CD4-positive, alpha-beta T cell treated with Interleukin-15 for 4 hours (primary cell): ENCODE results near the gene FASTKD1.
A peak's percentile ranks its signal among the peaks of the same experiment; 100 is the strongest.
"Not testable (repeated sequence)": the region's sequence is repeated elsewhere in the genome, so short reads cannot be mapped to it uniquely, and the experiment has no call there.

Source experiments
- DNase-seq: peaks from one replicate; pipeline ENCODE4 v3.0.0-alpha.2; 2020; ENCODE audit warnings: low spot score

FASTKD1 gene

DNA sequence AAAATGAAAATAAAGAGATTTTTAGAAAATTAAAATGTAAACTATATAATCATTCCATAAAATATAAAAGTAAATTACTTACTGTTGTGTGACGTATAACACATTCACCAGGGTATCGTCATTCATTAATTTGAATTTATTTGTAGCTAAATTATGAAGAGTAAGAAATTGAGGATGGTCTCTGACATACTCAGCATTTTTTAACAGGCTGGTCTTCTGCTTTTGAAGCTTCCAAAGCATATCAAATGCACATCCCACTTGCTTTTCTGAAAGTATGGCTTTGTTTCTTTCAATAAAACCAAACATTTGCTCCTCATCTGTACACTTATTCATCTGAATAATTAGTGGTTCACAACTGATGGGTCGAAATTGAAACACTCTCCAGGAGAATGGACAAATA lies 2.1 kb downstream of the FASTKD1 start:
- no peak for DNase-seq

DNA sequence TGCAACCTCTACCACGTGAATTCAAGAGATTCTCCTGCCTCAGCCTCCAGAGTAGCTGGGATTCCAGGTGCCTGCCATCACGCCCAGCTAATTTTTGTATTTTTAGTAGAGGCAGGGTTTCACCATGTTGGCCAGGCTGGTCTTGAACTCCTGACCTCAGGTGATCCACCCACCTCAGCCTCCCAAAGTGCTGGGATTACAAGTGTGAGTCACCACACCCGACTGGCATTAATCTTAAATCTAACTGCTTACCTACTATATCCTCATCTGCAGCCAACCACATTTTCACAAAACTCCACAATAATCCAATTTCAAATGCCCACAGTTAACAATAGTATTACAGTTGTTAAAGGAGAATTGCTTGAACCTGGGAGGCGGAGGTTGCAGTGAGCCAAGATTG lies 2.9 kb downstream of the FASTKD1 start:
- not testable (repeated sequence) for DNase-seq

DNA sequence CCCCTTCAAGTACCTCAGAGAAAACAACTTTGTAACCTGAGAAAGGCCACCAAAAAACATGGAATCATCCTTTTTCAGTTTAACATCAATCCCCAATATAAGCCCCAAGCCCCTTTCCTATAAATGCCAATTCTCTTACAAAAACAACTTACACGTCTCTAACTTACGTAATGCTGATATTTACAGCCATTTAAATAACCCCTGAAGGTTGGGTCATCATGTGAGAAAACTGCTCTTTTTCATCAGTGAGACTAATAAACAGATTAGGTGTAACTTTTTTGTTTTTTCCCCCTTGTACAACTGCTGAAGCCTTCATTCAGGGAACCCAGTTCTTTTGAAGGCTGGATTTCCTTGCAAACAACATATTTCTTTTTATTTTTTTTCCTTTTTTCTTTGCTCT lies 3.7 kb downstream of the FASTKD1 start:
- DNase-seq = no peak

DNA sequence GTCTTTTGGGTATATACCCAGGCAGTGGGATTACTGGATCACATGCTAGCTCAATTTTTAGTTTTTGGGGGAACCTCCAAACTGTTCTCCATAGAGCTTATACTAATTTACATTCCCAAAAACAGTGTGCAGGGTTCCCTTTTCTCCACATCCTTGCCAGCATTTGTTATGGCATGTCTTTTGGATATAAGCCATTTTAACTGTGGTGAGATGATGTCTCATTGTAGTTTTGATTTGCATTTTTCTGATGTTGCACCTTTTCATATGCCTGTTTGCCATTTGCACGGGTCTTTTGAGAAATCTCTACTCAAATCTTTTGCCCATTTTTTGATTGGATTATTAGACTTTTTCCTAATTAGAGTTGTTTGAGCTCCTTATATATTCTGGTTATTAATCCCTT lies 8.0 kb downstream of the FASTKD1 start:
- DNase-seq = no peak

DNA sequence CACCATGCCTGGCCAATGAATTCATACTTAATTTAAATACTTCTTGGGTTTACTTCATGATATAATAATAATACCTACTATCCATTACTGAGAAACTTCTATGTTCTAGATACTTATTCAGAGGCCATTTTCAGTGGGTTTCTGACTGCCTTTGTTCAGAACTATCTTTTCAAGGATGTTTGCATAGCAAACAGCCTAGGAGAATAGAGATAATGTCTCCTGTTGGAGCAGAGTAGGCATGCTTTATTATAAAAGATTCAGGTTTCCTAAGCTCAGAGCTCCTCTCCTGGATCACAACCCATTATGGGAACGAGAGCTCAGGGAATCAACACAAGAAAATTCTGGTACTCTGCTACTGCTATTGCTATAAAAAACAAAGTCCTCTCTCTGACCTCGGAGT lies 11.1 kb downstream of the FASTKD1 start:
- DNase-seq = no peak

DNA sequence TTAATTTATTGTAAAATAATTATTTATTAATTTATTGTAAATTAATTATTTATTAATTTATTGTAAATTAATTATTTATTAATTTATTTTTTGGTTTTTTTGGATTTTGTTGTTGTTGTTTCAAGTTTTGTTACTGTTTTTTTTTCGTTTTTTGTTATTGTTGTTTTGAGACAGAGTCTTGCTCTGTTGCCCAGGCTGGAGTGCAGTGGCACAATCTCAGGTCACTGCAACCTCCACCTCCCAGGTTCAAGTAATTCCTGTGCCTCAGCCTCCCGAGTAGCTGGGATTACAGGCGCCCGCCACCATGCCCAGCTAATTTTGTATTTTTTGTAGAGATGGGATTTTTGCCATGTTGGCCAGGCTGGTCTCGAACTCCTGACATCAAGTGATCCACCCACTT lies 11.6 kb downstream of the FASTKD1 start:
- DNase-seq = not testable (repeated sequence)

DNA sequence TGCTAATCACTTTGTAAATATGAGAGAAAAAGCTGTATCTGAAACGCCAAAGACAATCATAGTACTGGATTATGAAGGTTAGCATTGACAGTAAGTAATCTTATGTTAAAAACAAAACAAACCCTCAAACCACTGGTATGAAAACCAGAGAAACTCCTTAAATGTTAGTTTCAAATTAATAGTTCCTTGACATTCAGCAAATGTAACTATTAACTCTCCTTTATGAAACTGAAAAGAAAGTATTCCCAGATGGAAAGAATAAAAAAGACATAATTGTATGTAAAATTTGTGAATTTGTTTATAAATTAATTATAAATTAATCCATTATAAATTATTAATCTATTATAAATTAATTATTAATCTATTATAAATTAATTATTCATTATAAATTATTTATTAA lies 12.3 kb downstream of the FASTKD1 start:
- no peak for DNase-seq

DNA sequence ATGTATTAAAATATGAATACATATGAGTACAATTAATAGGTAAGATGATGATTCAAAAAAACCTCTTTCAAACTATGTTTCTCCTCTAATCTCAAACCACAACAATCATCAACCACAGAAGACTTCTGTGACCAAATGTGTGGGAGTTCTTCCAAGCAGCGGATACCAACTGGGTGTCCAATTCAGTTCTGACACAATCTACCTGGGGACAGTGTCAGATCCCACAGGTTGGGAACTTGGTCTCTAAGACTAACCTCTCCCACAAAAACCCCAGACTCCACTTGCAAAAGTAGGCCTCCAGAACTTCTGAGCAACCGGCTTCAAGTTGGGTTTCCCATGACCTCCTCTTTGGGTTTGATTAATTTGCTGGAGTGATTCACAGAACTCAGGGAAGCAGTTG lies 26.9 kb downstream of the FASTKD1 start:
- no peak for DNase-seq

DNA sequence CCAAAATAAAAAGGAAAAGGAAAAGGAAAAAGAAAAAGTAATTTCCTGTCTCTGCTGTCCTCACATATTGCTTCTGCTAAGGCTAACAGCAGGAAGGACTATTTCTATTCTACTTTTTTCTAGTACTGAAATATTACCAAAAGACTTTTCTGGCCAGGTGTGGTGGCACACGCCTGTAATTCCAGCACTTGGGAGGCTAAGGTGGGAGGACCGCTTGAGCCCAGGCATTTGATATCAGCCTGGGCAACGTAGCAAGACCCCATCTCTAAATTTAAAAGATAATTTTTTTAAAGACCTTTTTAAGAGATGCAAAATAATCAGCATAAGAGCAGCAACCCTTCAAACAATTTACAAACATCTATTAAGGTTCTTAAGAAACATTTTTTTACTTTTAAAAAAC lies 31.2 kb downstream of the FASTKD1 start:
- no peak for DNase-seq

DNA sequence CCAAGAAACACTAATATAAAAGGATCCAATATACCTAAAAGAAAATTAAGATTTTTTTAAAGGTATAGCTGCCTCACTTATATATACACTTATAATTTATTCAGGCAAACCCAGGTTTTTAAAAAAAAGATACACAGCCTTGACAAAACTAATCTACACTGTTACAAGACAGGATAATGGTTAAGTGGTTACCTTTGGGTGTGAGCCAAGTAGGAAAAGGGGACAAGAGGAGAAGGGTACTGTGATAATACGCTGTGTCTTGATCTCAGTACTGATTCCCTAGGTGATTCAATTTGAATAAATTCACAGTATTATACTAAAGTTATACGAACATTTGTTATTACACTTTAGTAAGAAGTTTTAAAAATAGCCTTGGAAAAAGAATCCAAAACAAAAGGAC lies 33.5 kb downstream of the FASTKD1 start:
- no peak for DNase-seq

DNA sequence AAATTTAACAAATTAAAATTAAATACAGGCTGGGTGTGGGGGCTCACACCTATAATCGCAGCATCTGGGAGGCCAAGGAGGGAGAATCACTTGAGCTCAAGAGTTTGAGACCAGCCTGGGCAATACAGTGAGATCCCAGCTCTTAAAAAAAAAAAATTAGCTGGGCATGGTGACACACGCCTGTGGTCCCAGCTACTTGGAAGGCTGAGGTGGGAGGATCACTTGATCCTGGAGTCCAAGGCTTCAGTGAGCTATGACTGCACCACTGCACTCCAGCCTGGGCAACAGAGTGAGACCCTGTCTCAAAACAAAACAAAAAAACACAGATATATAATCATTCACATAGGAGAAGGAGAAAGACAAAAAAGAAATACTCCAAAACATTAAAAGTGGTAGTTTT lies 34.2 kb downstream of the FASTKD1 start:
- not testable (repeated sequence) for DNase-seq

DNA sequence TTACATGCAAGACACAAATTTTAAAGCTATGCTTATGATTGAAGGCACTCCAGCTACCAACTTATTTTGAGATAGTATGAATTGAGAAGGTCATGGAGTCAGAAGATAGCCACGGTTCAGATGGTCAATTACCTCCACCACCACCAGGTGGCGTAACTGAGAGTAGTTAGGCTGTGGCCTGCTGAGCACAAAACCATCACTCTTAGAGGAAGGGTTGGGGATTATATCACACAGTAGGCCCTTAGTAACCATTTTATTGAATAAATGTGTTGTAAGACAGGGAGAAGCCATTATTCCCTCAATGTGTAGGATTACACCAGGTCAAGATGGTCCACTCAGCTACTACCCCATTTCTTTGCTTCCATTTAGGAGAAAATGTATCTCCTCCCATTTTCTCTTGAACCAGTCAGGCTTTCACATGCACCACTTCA lies 45.4 kb downstream of the FASTKD1 start:
- DNase-seq = peak; percentile 72

DNA sequence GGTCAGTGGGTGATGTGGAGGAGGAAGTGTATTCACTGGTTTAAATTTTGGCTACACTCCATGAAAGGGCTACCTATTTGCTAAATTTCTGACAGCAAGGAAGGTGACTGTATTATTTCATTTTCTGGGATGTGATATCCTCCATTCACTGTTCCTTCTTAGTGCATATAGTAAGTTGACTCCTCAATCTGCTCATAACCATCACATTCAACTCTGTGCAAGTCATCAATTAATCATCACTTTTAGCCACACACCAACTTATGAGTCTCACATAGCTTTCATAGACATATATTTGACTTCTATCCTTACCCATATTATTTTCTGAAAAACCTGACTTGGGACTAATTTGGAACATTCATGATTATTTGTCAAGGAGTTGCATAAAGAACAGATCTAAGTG lies 47.2 kb downstream of the FASTKD1 start:
- no peak for DNase-seq

DNA sequence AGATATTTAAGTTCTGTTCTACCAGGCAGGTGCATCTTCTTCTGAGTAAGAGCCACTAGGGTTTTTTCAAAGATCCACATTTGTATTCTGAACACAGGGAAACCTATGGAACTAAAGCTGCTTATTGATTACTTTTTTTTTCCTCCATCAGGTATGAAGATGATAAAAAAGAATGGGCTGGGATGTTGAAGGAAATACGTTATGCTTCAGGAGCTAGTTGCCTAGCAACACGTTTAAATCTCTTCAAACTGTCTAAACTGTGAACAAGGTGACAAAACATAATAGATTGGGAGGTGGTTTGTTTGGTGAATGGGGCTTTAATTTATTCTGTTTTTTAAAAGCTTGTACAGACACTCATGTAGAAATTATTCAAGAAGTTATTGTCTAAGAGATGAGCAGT lies 48.2 kb downstream of the FASTKD1 start:
- DNase-seq = no peak

DNA sequence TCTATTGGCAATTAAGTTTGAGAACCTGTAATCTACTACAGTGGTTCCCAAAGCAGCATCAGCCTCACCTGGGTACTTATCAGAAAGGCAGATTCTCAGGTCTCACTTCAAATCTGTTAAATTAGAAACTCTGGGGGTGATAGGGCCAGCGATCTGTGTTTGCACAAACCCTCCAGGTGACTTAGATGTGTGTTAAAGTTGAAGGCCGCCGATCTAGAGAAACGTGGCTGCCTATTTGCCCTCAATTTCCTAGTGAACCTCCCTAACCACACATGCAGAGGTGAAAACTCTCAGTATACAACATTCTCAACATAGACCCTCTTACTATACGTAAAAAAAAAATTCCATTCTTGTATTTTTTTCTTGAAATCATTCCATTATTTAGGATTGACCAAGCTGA lies 50.0 kb downstream of the FASTKD1 start:
- no peak for DNase-seq

DNA sequence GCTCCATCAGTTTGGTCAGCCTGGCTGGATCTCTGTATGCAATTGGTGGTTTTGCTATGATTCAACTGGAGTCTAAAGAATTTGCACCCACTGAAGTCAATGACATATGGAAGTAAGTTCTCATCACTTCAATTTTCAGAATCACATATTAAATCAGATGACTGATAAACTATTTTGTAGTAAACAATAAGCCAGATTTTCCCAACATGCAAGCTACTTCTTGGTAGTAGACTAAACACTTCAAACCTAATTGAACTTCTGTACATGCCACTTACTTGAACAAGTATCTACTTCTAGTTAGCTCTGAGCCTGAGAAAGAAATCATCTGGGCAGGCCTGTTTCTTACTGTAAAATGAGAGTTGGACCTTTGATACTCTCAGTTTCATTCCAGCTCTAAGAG lies 52.8 kb downstream of the FASTKD1 start:
- DNase-seq = no peak

DNA sequence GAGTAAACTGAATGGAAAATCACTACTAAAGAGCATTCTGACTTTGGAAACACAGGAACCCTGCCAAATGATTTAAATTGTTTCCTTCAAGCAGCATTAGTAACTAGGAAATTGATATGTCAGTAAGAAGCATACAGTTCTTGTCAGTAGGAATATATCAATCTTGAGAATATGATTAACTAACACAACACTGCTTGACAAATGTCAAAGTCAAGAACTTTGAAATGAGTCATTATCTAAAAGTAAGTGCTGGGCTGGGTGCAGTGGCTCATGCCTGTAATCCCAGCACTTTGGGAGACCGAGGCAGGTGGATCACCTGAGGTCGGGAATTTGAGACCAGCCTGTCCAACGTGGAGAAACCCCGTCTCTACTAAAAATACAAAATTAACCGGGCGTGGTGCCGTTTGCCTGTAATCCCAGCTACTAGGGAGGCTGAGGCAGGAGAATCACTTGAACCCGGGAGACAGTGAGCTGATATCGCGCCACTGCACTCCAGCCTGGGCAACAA lies 57.1 kb downstream of the FASTKD1 start:
- DNase-seq = not testable (repeated sequence)

DNA sequence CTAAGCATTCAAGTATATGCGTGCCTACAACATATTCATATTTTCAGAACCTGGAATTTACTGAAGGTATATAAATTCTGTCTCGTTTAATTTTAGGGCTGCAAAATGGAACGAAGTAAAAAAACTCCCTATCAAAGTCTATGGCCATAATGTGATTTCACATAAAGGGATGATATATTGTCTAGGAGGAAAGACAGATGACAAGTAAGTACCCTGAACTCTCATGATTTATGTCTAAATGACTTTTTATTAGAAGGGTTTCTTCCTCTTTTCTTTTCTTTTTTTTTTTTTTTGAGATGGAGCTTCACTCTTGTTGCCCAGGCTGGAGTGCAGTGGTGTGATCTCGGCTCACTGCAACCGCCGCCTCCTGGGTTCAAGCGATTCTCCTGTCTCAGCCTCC lies 58.9 kb downstream of the FASTKD1 start:
- DNase-seq = not testable (repeated sequence)

DNA sequence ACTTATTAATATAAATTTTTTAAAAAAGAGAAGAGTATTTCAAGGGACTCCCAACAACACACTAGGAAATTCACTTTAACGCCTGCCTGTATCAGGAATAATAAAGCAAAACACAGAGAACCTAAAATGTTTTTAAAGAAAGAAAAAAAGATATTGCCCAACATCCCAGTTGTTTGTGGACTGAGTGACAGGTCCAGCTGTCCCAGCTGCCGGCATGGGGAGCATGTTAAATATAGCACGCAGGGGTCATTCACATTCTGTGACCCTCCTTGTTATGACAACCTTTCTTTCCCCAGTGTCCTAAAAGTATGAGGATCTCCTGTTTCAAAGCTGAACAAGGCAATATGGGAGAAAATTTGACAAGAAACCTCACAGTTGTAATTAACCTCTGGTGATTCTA lies 59.7 kb downstream of the FASTKD1 start:
- no peak for DNase-seq

DNA sequence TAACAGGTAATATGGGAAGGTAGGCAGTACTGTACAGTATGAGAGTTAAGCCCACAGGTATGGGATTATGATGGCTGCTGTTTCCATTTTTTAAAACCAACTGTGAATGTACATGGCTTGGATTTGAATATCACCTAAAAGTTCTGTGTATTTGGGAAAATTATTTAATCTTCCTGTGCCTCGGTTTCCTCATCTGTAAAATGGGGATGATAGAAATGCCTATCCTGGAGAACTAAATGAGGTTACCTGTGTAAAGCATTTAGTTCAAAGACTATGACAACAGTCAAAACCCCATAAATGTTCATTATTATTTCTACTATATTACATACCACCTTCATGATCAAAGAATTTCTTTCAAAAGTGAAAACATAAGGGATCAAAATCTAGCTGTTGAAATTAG lies 60.6 kb downstream of the FASTKD1 start:
- DNase-seq = no peak

DNA sequence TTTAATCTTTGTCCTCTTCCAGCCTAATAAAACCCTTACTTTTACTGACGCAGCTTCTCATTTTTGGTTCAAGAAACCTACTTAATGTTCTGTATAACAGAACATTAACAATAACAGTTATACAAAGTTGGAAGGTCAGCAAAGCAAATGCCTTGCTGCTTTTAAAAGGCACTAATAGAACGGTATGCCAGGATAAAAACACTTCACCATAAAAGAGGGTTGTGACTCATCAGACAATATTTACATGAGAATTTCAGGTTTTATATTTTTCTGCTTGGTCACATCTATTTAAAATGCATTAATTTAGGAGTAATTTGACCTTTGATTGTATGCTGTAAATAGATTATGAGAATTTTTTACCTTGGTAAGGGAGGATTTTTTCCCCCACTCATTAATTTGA lies 61.1 kb downstream of the FASTKD1 start:
- DNase-seq = no peak

DNA sequence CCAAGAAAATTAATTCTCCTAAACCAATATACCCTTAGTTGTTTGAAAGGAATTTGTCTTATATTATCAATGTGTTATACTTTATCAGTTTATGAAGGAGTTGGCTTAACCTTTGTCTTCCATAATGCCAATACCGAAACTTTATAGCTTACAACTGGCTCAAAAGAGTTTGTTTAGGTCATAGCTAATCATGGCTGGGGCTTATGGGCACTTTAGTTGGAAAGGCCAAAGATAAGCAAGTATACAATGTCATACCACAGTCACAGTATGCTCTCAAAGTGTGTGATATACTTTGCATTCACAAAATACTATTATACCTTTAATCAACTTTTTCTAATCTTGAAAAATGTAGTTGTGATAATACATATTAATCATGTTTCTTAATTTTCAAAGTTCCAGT lies 61.8 kb downstream of the FASTKD1 start:
- no peak for DNase-seq

DNA sequence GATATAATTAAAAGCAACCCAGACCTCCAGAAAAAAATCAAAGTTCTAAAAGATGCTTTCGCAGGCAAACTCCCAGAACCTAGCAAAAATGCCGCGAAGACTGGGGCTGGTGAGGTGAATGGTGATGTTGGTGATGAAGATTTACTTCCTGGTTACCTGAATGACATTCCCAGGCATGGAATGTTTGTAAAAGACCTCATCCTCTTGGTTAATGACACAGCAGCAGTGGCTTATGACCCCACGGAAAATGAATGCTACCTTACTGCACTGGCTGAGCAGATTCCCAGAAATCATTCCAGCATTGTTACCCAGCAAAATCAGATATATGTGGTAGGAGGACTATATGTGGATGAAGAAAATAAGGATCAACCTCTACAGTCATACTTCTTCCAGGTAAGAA lies 63.2 kb downstream of the FASTKD1 start:
- DNase-seq = no peak

DNA sequence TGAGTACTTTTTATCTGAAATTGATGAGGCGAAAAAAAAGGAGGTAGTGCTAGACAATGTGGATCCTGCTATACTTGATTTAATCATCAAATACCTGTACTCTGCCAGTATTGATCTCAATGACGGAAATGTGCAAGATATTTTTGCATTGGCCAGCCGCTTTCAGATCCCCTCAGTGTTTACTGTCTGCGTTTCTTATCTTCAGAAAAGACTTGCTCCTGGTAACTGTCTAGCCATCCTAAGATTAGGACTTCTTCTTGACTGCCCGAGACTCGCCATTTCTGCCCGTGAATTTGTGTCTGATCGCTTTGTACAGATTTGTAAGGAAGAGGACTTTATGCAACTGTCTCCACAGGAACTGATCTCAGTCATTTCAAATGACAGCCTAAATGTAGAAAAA lies 63.7 kb downstream of the FASTKD1 start:
- DNase-seq = no peak

DNA sequence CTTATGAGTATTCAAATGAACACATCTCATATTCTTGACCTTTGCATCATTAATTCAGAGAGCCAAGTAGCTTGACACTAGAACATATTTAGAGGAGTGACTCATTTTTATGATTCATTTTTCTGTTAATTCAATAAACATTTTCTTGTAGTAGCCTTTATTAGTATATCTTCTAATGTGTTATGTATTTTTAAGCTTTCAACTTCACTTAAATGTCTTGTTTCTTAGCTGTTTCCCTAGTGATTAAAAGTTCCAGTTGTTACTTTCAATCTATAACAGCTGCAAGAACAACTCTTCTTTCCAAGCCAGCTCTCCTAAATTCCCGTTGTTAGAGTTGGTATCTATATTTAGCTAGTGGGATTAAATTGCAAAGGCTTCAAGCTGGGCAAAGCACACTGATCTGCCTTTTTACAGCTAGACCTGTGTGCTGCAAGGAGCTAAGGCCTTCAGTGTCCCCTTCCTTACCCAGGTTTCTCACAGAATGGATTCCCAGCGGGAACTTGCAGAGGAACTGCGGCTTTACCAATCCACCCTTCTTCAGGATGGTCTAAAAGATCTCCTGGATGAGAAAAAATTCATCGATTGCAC lies 64.3 kb downstream of the FASTKD1 start, which contains the start of gene KLHL41:
TSS of gene KLHL41 (plus strand) at position 405 of the 588 bp plus-strand sequence. CDS start at position 482, 77 bp downstream.
- no peak for DNase-seq
